ENCODE measurements around the gene PER2.
"Not testable (repeated sequence)": the region's sequence is repeated elsewhere in the genome, so short reads cannot be mapped to it uniquely, and the experiment has no call there.

The PER2 gene

GRCh38 chr2:238313289-238313990 lies 25.0 kb upstream of the PER2 start:
- DNase-seq (ENCODE audit: low spot score): no peak

GRCh38 chr2:238310721-238311120 lies 22.3 kb upstream of the PER2 start:
- not testable (repeated sequence) for DNase-seq (ENCODE audit: low spot score)

GRCh38 chr2:238308177-238308576 lies 19.8 kb upstream of the PER2 start:
- DNase-seq (ENCODE audit: low spot score): no peak

- no peak for DNase-seq (ENCODE audit: low spot score)
Observed at GRCh38 chr2:238306672-238306998, 18.2 kb upstream of the PER2 start.

- DNase-seq (ENCODE audit: low spot score): no peak
Observed at GRCh38 chr2:238305965-238306671, 17.7 kb upstream of the PER2 start.

GRCh38 chr2:238305092-238305862 lies 16.9 kb upstream of the PER2 start:
- DNase-seq (ENCODE audit: low spot score): no peak

- no peak for DNase-seq (ENCODE audit: low spot score)
Observed at GRCh38 chr2:238304116-238304515, 15.7 kb upstream of the PER2 start.

- no peak for DNase-seq (ENCODE audit: low spot score)
Observed at GRCh38 chr2:238302751-238303150, 14.3 kb upstream of the PER2 start.

GRCh38 chr2:238302087-238302486 lies 13.7 kb upstream of the PER2 start:
- DNase-seq (ENCODE audit: low spot score): no peak

- DNase-seq (ENCODE audit: low spot score): no peak
Observed at GRCh38 chr2:238299803-238300202, 11.4 kb upstream of the PER2 start.

GRCh38 chr2:238296638-238297457 lies 8.4 kb upstream of the PER2 start:
- no peak for DNase-seq (ENCODE audit: low spot score)

GRCh38 chr2:238295144-238296112 lies 7.0 kb upstream of the PER2 start:
- DNase-seq (ENCODE audit: low spot score): no peak

- no peak for DNase-seq (ENCODE audit: low spot score)
Observed at GRCh38 chr2:238294393-238295143, 6.2 kb upstream of the PER2 start.

GRCh38 chr2:238294046-238294392 lies 5.6 kb upstream of the PER2 start:
- DNase-seq (ENCODE audit: low spot score): no peak

GRCh38 chr2:238291550-238292281 lies 3.3 kb upstream of the PER2 start:
- no peak for DNase-seq (ENCODE audit: low spot score)

GRCh38 chr2:238290715-238291549 lies 2.5 kb upstream of the PER2 start:
- DNase-seq (ENCODE audit: low spot score): no peak

- no peak for DNase-seq (ENCODE audit: low spot score)
Observed at GRCh38 chr2:238290091-238290509, 1.7 kb upstream of the PER2 start.

- no peak for DNase-seq (ENCODE audit: low spot score)
Observed at GRCh38 chr2:238289574-238289973, 1.2 kb upstream of the PER2 start.
